HFF-Myc (cell line): ENCODE measurements around the gene CENPX.

Experiments
- DNase-seq: peaks from one replicate; pipeline ENCODE4 v3.0.0-alpha.2; 2011; ENCODE audit warnings: low read depth; ENCODE audit errors: extremely low read depth
- H3K4me3 ChIP-seq: replicated peaks from 2 replicates; pipeline ENCODE4 v1.5.1; 2011; ENCODE audit warnings: low read depth, mild to moderate bottlenecking, control low read depth, low read length
- TF ChIP-seq, protein P1 (sequence below): IDR thresholded peaks from 2 replicates; pipeline ENCODE4 v1.5.1; 2012; ENCODE audit warnings: mild to moderate bottlenecking, low read depth, low read length, control low read depth; ENCODE audit errors: missing control alignments

The CENPX gene

DNA sequence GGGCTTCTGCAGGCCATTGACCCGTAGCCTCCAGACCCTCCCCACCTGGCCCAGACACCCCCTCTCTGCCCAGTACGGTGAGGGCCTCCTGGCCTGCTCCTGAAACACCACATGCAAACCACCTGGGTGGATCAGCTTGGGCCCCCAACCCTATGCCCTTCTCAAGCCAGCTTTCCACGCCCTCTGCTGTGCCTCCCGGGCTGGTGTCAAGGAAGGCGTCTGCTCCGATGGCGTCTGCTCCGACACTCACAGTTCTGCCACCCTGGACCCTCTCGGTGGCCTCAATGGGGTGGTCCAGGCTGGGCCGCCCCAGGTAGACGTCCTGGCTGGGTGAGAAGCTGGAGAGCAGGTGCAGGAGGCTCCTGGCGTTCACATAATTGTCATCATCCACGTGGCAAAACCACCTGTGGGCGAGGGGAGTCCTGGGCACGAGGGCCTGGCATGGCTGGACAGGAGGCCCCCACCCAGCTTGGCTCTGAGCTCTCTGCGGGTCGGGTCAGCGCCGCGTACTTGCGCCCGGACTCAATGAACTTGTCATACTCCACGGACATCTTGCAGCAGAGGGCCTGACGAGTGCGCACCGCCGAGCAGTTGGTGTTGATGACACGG is 27.6 kb upstream of the CENPX start:
- TF ChIP-seq, protein P1, sequence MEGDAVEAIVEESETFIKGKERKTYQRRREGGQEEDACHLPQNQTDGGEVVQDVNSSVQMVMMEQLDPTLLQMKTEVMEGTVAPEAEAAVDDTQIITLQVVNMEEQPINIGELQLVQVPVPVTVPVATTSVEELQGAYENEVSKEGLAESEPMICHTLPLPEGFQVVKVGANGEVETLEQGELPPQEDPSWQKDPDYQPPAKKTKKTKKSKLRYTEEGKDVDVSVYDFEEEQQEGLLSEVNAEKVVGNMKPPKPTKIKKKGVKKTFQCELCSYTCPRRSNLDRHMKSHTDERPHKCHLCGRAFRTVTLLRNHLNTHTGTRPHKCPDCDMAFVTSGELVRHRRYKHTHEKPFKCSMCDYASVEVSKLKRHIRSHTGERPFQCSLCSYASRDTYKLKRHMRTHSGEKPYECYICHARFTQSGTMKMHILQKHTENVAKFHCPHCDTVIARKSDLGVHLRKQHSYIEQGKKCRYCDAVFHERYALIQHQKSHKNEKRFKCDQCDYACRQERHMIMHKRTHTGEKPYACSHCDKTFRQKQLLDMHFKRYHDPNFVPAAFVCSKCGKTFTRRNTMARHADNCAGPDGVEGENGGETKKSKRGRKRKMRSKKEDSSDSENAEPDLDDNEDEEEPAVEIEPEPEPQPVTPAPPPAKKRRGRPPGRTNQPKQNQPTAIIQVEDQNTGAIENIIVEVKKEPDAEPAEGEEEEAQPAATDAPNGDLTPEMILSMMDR = no peak
- H3K4me3 ChIP-seq = peak overlapping the region; percentile 87
- DNase-seq = no peak

DNA sequence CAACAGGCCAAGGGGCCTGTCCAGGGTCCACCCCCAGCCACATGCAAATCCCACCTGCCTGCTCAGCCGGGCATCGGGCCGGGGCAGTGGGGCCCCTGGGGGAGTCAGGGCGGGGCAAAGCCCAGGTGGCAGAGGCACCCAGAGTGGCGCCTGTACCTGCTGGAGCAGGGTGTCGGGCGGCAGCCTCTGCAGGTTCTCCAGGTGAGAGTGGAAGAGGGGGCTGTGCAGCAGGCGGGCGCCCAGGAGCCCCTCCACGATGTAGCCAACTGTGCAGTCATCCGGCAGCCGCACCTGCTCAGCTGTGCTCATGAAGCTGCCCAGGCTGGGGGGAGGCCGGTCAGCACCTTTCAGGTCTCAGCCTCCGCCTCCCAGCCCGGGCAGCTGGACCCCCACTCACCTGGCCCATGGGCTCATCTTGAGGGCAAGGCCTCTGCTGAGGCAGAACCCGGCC is 26.9 kb upstream of the CENPX start:
- H3K4me3 ChIP-seq = no peak overlapping the region
- TF ChIP-seq, protein P1 = no peak
- DNase-seq = no peak

DNA sequence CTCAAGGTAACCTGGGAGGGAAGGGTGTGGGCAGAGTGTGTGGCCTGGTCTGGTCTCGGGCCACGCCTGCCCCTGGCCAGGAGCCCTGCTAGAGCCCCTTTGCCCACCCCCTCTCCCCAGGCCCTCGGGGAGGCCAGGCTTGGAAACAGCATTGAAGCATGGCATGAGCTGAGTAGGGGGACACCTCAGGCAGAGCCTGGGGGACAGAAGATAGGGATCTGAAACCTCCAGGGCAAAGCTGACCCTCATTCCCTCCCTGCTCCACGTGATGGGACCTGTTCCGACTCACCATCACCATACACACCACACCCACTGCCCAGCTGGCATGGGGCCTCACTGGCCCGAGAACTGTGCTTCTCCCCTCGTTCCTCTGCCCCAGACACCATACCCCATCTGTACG is 26.4 kb upstream of the CENPX start:
- TF ChIP-seq, protein P1 = no peak
- H3K4me3 ChIP-seq = no peak overlapping the region
- DNase-seq = no peak

DNA sequence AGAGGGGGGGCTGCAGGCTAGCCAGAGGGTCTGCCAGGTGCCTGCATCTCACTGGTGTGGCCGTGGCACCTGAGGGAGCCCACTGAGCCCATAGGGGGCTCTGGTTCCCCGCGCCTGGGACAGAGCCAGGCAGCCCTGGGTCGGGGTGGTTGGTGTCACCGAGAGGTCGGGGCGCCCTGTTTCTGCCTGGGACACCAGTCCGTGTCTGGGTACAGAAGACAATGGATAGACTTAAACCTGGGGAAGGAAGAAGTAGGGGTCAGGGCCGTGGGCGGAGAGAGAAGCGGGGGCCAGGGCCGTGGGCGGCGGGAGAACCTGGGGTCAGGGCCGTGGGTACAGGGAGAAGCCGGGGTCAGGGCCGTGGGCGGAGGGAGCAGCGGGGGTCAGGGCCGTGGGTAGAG is 25.9 kb upstream of the CENPX start:
- TF ChIP-seq, protein P1 = no peak
- DNase-seq = no peak
- H3K4me3 ChIP-seq = no peak overlapping the region

DNA sequence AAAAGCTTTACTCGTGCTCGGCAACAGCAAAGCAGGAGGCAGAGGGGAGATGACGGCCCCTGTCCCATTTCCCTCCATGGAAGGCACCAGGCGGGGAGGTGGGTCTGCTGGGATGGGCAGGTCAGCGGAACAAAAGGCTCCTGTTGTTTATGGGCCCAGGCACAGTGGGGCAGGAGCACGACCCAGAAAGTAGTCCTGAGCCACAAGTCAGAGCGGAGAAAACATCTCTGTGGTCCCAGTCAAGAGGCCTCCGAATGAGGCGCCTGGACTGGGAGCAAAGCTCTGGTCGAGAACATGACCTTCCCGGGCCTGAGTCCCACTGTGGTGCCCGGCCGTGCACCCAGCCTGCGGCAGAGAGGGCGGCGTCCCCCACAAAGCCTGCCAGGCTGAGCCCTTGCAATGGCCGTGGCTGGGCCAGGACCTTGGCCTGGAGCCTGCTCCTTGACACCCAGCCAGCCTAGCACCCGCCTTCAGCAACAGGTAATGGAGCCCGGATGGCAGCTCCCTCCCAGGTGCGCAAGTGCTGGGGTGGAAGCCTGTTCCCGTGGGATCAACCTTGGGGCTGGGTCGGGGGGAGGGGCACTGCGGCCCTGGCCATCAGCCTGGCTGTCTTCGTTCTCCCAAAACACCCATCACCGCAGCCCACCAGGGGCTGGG is 25.4 kb upstream of the CENPX start:
- no peak overlapping the region for H3K4me3 ChIP-seq
- TF ChIP-seq, protein P1 = no peak
- DNase-seq = no peak

DNA sequence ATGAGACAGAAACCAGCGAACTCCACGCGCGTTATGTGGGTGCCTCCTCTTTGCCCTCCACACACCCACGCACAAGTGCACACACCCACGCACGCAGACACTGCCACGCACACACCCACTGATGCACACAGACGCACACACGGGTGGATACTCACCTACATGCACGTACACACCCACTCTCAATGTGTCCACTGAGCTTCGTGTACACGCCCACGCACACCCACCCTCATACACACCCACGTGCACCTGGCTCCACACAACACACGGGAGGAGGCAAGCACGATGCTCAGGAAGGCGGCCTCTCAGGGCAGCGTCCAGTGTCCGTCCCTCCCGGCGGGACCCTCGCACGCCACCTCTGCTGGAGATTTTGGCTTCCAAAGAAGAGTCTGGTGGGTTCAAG is 24.7 kb upstream of the CENPX start:
- no peak for DNase-seq
- TF ChIP-seq, protein P1 = no peak

More for the DNA sequence above, 24.7 kb upstream of the CENPX start:
- H3K4me3 ChIP-seq = no peak overlapping the region
